Keratinocyte (primary cell): ENCODE results near the gene POU4F2. TPM values are rescaled to one million over a fixed set of nuclear protein-coding genes. Genes with fewer than 3 reads are reported as not detected.

Experiments used
- DNase-seq: peaks from one replicate; pipeline ENCODE4 v3.0.0-alpha.2; 2011; ENCODE audit warnings: low read depth, missing footprints, low spot score
- FAIRE-seq: peaks from 2 replicates; lab custom pipeline; 2011; peaks lifted over from hg19 to GRCh38; lab: Jason Lieb, UNC
- H2AFZ ChIP-seq: 2 replicates; pipeline ENCODE4 v1.6.0; 2012; ENCODE audit warnings: low read length, control low read depth, inconsistent platforms; ENCODE audit not compliant: control insufficient read depth
- H3K27ac ChIP-seq: 2 replicates; pipeline ENCODE4 v1.5.1; 2011; ENCODE audit warnings: low read length; ENCODE audit not compliant: control insufficient read depth, insufficient read depth
- H3K27me3 ChIP-seq: 3 replicates; pipeline ENCODE4 v1.6.0; 2011; ENCODE audit warnings: low read length; ENCODE audit not compliant: control insufficient read depth, insufficient read depth; ENCODE audit errors: extremely low read depth
- H3K36me3 ChIP-seq, 2 experiments: 2 replicates in 1 of 2; 3 replicates in 1 of 2; pipeline ENCODE4 v1.5.1; 2011; ENCODE audit warnings: low read length in 2 of 2, mild to moderate bottlenecking in 1 of 2; ENCODE audit not compliant: control insufficient read depth in 2 of 2, insufficient read depth in 2 of 2; ENCODE audit errors: extremely low read depth in 1 of 2
- H3K4me1 ChIP-seq: 3 replicates; pipeline ENCODE4 v1.5.1; 2011; ENCODE audit warnings: low read length; ENCODE audit not compliant: control insufficient read depth, insufficient read depth; ENCODE audit errors: extremely low read depth
- H3K4me2 ChIP-seq: 3 replicates; pipeline ENCODE4 v1.6.0; 2011; ENCODE audit warnings: low read depth, low read length; ENCODE audit not compliant: control insufficient read depth, insufficient read depth; ENCODE audit errors: extremely low read depth
- H3K4me3 ChIP-seq, 3 experiments: fragments of 200-600 bp in 1 of 3; sonication (generic) in 1 of 3; 2 replicates in 2 of 3; 3 replicates in 1 of 3; pipeline ENCODE4 v1.5.1; 2011 to 2016; ENCODE audit warnings: low read length in 3 of 3, mild to moderate bottlenecking in 3 of 3, control low read depth in 2 of 3, inconsistent platforms in 1 of 3, low read depth in 1 of 3, mixed read lengths in 1 of 3, mixed run types in 1 of 3, moderate library complexity in 1 of 3; ENCODE audit not compliant: control insufficient read depth in 2 of 3, insufficient read depth in 2 of 3; ENCODE audit errors: extremely low read depth in 1 of 3
- H3K79me2 ChIP-seq: 2 replicates; pipeline ENCODE4 v1.6.0; 2012; ENCODE audit warnings: low read length; ENCODE audit not compliant: control insufficient read depth, insufficient read depth
- H3K9ac ChIP-seq: 3 replicates; pipeline ENCODE4 v1.6.0; 2011; ENCODE audit warnings: low read length; ENCODE audit not compliant: control insufficient read depth, insufficient read depth; ENCODE audit errors: extremely low read depth
- H3K9me1 ChIP-seq: 3 replicates; pipeline ENCODE4 v1.6.0; 2011; ENCODE audit warnings: low read length; ENCODE audit not compliant: control insufficient read depth, insufficient read depth; ENCODE audit errors: extremely low read depth
- H3K9me3 ChIP-seq: 2 replicates; pipeline ENCODE4 v1.5.1; 2012; ENCODE audit warnings: low read depth, low read length; ENCODE audit not compliant: control insufficient read depth
- H4K20me1 ChIP-seq: 3 replicates; pipeline ENCODE4 v1.6.0; 2011; ENCODE audit warnings: low read length; ENCODE audit not compliant: control insufficient read depth, insufficient read depth; ENCODE audit errors: extremely low read depth
- EZH2 ChIP-seq: IDR thresholded peaks from one replicate; pipeline ENCODE4 v1.6.1; 2012; ENCODE audit warnings: inconsistent platforms, mild to moderate bottlenecking, low read length, moderate library complexity
- dilution Hi-C: fragments of 300-500 bp; cut with MboI; formaldehyde crosslinking; loops from one replicate; pipeline ENCODE4 v1.7.0; 2020; ENCODE audit warnings: low sequenced_read_pairs; ENCODE audit not compliant: extremely low pct_ligation_motif_present
- polyA plus RNA-seq, 5 experiments: library from polyadenylated mRNA; depleted of rRNA in 3 of 5; stranded (reverse) in 3 of 5; stranded (forward) in 1 of 5; unstranded in 1 of 5; fragments of >200 nt; gene quantifications; 1 replicate in 1 of 5; 2 replicates in 3 of 5; 3 replicates in 1 of 5; pipeline versions ENCODE4 v1.2.1 to v1.2.3, GENCODE V29; 2011 to 2012; ENCODE audit warnings: missing spikeins in 2 of 5, low read depth in 1 of 5, low replicate concordance in 1 of 5
- TF ChIP-seq, protein P1 (sequence below), 3 experiments: IDR thresholded peaks in 1 of 3; conservative IDR thresholded peaks in 1 of 3; optimal IDR thresholded peaks in 1 of 3; 2 replicates in 2 of 3; 3 replicates in 1 of 3; pipeline versions ENCODE3 to v1.5.1; 2011; ENCODE audit warnings: low read length in 3 of 3, mild to moderate bottlenecking in 3 of 3, moderate library complexity in 2 of 3, control low read depth in 1 of 3, inconsistent platforms in 1 of 3; ENCODE audit not compliant: insufficient read depth in 2 of 3; ENCODE audit errors: extremely low read depth in 1 of 3

Gene POU4F2
- polyA plus RNA-seq, 1 donor (not counting 4 experiments of a cell fraction or from before 2014, with no cell fraction given) = not detected

DNA sequence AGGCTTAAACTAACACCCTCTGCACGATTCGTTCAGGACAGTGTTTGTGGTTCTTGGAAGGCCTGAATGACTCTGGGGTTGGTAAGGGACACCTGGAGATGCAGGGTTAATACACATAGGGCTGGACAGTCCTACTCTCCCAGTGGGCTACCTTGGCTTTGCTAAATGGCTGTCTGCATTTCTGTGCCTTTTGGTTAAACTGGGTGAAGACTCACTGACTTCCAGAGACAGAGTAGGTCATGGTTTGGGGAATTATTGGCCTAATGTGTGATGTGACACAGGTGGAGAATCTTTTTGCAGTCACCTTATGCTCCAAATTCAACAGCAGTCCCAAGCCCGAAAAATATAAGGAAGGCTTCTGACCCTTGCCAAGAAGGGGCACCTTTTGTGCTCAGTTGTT lies 10.5 kb downstream of the POU4F2 start:
- TF ChIP-seq EZH2 = no peak
- TF ChIP-seq, protein P1, sequence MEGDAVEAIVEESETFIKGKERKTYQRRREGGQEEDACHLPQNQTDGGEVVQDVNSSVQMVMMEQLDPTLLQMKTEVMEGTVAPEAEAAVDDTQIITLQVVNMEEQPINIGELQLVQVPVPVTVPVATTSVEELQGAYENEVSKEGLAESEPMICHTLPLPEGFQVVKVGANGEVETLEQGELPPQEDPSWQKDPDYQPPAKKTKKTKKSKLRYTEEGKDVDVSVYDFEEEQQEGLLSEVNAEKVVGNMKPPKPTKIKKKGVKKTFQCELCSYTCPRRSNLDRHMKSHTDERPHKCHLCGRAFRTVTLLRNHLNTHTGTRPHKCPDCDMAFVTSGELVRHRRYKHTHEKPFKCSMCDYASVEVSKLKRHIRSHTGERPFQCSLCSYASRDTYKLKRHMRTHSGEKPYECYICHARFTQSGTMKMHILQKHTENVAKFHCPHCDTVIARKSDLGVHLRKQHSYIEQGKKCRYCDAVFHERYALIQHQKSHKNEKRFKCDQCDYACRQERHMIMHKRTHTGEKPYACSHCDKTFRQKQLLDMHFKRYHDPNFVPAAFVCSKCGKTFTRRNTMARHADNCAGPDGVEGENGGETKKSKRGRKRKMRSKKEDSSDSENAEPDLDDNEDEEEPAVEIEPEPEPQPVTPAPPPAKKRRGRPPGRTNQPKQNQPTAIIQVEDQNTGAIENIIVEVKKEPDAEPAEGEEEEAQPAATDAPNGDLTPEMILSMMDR (optimal IDR thresholded peaks at IDR 0.05 in 1 of 3, IDR thresholded peaks at IDR 0.05 in 1 of 3, conservative IDR thresholded peaks at IDR 0.05 in 1 of 3; ENCODE audit: extremely low read depth in 1 of 3, insufficient read depth in 2 of 3, low read length in 3 of 3) = no peak
- H3K9me3 ChIP-seq = no peaks in the 10 kb centered on the region
- no peak overlapping the region for H3K4me3 ChIP-seq
- H3K79me2 ChIP-seq = no peaks in the 10 kb centered on the region
- H3K9me1 ChIP-seq = no peaks in the 10 kb centered on the region
- FAIRE-seq (no peak), DNase-seq (no peak)
- dilution Hi-C loops = no loop called here
- no peak overlapping the region for H3K4me2 ChIP-seq
- H3K4me1 ChIP-seq = no peaks in the 10 kb centered on the region
- no peaks in the 10 kb centered on the region for H3K36me3 ChIP-seq
- H3K27me3 ChIP-seq = peaks cover 85% of the 10 kb centered on the region
- H4K20me1 ChIP-seq = no peaks in the 10 kb centered on the region
- no peak overlapping the region for H3K9ac ChIP-seq
- no peak overlapping the region for H3K27ac ChIP-seq
- no peak overlapping the region for H2AFZ ChIP-seq

DNA sequence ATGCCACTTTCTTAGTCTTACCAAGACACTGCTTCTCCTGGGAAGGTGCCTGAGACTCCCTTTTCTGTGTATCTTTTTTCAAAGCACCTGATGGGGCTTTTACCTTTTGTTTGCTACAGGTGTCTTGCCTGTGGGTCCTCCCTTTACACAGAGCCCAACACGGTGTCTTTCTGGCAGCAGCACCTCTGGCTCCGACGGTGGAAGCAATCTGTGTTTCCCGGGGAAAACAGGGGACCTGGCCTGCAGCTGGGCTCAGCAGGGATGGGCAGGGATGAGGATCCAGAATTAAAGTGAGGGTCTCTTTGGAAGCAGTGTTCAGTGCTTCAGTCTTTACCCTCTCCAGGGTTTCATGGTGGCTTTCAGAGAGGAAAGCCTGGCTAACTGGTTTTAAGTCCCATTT lies 11.3 kb downstream of the POU4F2 start:
- no peak for TF ChIP-seq EZH2
- TF ChIP-seq, protein P1 (optimal IDR thresholded peaks at IDR 0.05 in 1 of 3, IDR thresholded peaks at IDR 0.05 in 1 of 3, conservative IDR thresholded peaks at IDR 0.05 in 1 of 3; ENCODE audit: extremely low read depth in 1 of 3, insufficient read depth in 2 of 3, low read length in 3 of 3) = no peak
- no peaks in the 10 kb centered on the region for H4K20me1 ChIP-seq
- no peaks in the 10 kb centered on the region for H3K9me1 ChIP-seq
- no peak for FAIRE-seq
- no peak overlapping the region for H3K27ac ChIP-seq
- H2AFZ ChIP-seq = no peak overlapping the region
- H3K9me3 ChIP-seq = no peaks in the 10 kb centered on the region
- no peak for DNase-seq
- no peak overlapping the region for H3K4me2 ChIP-seq
- H3K9ac ChIP-seq = no peak overlapping the region
- no peak overlapping the region for H3K4me3 ChIP-seq
- H3K36me3 ChIP-seq = no peaks in the 10 kb centered on the region
- no peaks in the 10 kb centered on the region for H3K79me2 ChIP-seq
- H3K27me3 ChIP-seq = peaks cover 93% of the 10 kb centered on the region
- no peaks in the 10 kb centered on the region for H3K4me1 ChIP-seq
- dilution Hi-C loops = no loop called here
